ENCODE results near the gene GARIN5B. TPM values are rescaled to one million over a fixed set of nuclear protein-coding genes. Genes with fewer than 3 reads are reported as not detected.

Gene GARIN5B
- total RNA-seq, 1 experiment from 2014 or later, result 0.13 TPM

DNA sequence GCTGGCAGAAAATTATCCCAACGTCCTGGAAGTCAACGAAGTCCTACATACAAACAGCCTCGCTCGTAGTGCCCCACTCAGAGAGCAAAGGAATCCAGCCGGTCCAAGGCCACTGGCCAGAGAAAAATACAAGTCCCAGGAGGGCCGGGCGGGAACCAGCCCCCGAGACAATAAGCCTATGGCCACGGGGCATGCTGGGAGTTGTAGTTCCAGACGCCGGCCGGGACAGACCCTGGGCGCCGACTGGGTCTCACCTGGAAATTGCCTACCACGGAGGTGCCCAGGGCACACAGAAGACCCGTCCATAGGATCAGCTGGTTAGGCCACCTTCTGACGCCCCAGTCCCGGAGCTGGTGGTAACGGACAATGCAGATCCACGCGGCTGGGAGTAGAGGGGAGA is 43.3 kb downstream of the GARIN5B start:
- Histone ChIP-seq H3K9me3 (ENCODE audit: control insufficient read depth, low read depth, low read length) (no peaks in the 10 kb centered on the region), H3K79me1 (ENCODE audit: insufficient read depth, low read depth, low read length, poor library complexity, severe bottlenecking) (no peaks in the 10 kb centered on the region), H2BK20ac (ENCODE audit: low read depth, low read length, poor library complexity, severe bottlenecking) (no peak overlapping the region), H3K27ac (ENCODE audit: insufficient read length, low read depth, low read length) (no peak overlapping the region), H3K18ac (ENCODE audit: insufficient read length, low read depth, low read length) (peak overlapping the region; percentile 43), H2BK15ac (ENCODE audit: low read depth, low read length) (no peak overlapping the region), H3T11ph (ENCODE audit: low read length) (no peak overlapping the region), H3K14ac (ENCODE audit: insufficient read depth, low read length) (peak overlapping the region; percentile 64; the same call in 1 of the 2 replicates), H3K56ac (ENCODE audit: insufficient read length, low read depth, low read length) (no peak overlapping the region), H3K79me2 (ENCODE audit: insufficient read depth, low read length) (no peaks in the 10 kb centered on the region), H3K9ac (ENCODE audit: extremely low read depth, insufficient read length, low read length) (no peak overlapping the region), H2BK12ac (ENCODE audit: insufficient read length, low read depth, low read length) (no peak overlapping the region), H4K20me1 (ENCODE audit: control insufficient read depth, insufficient read depth, insufficient read length) (no peaks in the 10 kb centered on the region), H4K5ac (ENCODE audit: insufficient read length, low read depth, low read length) (no peak overlapping the region), H3K27me3 (ENCODE audit: insufficient read depth, low read length) (no peaks in the 10 kb centered on the region; the same call in 1 of the 2 replicates), H2AK5ac (ENCODE audit: insufficient read length, low read length) (no peak overlapping the region), H2AFZ (ENCODE audit: low read length) (peak overlapping the region; percentile 88), H3K23ac (ENCODE audit: insufficient read length, low read depth, low read length) (no peak overlapping the region), H3K4me1 (ENCODE audit: insufficient read depth, low read length) (no peaks in the 10 kb centered on the region), H3K4ac (ENCODE audit: low read depth, low read length) (no peak overlapping the region), H2BK5ac (ENCODE audit: insufficient read length, low read length) (no peak overlapping the region), H2BK120ac (ENCODE audit: low read depth, low read length, poor library complexity, severe bottlenecking) (no peak overlapping the region), H3K23me2 (ENCODE audit: insufficient read length, low read depth, low read length, poor library complexity, severe bottlenecking) (no peaks in the 10 kb centered on the region), H3K4me2 (ENCODE audit: insufficient read depth, insufficient read length, low read length) (peak overlapping the region; percentile 64), H4K91ac (ENCODE audit: insufficient read length, low read depth, low read length) (no peak overlapping the region), H4K8ac (replicated peaks; ENCODE audit: insufficient read length, low read depth, low read length) (no peak overlapping the region)
- peaks cover 23% of the 10 kb centered on the region for H3K27me3 Mint-ChIP-seq (ENCODE audit: low read depth)
- H3K9me3 Mint-ChIP-seq, result no peaks in the 10 kb centered on the region; a peak in 1 of 5 replicates
- DNase-seq, result peak; percentile 92
- H3K36me3 Mint-ChIP-seq (ENCODE audit: insufficient read depth in 1 of 3, low read depth in 3 of 3), result no peaks in the 10 kb centered on the region
- H3K4me3 Mint-ChIP-seq, result peak overlapping the region; percentile 61 to 81
- 0 out of 7 replicates have a peak overlapping the region, but pooled peaks of 1 of the 3 experiments have one; percentile 64 for H3K27ac Mint-ChIP-seq
- no peak for TF ChIP-seq CTCF (conservative IDR thresholded peaks at IDR 0.05)
- H3K4me1 Mint-ChIP-seq, result peaks cover 21 to 36% of the 10 kb centered on the region in 2 experiments
- WGBS (ENCODE audit: extremely low coverage, insufficient read length, low lambda C conversion rate), result no CpG with 5 or more reads among the region's 21 CpGs
